Measurements from ENCODE around the gene PTK7.
A peak's percentile ranks its signal among the peaks of the same experiment; 100 is the strongest.

PTK7 gene

DNA sequence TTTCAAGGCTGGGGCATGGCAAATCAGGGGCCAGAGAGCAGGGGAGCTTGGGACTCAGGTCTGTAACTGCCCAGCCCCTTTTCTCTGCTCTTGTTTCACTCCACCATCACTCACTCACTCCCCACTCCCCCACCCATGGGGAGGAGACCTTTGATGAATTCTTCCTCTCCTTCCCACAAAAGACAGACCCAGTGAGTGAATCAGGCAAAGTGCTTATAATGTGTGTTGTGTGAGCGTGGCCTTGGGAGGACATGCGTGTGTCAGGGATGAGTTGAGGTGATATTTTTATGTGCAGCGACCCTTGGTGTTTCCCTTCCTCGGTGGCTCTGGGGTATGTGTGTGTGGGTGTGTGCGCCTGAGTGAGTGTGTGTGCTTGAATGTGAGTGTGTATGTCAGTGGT is 104.9 kb downstream of the PTK7 start:
- DNase-seq (ENCODE audit: low read depth): no peak

DNA sequence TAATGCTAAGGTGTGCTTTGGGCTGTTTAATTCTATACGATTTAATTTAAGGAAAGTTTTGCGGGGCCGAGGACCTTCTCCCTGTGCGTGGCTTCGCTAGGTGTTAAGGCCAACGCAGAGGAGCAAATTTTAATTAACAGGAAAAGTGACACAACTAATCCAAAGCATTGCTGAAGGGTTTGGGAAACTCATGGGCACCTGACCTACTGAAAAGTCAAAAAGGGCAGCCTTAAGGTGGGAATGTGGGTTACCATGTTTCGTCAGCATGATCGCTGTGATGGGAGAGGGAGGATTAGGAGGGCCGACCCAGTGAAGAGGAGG is 105.5 kb downstream of the PTK7 start:
- DNase-seq (ENCODE audit: low read depth): no peak

DNA sequence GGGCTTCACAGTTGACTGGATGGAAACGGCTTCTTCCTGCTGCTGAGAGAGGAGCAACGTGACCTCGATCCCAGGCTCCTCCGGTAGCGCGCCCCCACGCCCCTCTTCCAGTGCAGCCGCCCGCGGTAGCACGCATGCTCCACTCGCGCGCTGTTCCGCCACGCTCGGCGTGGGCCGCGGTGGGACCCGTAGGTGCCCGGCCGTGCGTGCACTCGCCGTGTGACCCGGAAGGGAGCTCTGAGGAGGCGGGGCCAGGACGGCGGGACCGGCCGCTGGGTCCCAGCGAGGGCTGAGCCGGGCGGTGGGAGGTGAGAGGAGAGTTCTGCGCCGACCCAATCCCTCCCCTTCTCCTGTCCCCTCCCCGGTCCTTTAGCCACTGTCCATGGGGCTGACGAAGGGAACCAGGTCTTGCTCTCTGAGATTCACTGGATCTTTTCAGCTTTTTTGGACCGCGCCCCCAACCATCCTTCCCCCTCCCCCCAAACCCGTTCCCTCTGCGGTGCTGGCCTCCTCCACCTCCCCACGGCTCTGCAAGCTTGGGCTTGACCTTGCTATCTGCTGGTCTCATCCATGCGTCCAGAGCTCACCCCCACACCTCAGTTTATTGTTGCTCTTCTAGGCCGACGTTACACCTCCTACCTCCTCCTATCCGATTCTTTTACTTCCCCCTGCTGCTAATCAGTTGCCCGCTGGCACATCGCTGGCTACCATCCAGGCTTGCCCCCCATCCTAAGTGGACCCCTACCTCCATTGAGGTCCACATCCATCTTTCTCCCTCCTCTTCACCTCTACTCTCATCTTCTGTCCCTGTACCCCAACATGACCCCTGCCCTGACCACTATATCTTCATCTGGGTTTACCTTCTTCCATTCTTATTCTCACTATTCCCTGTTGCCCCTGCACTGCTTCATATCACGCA is 106.1 kb downstream of the PTK7 start, which contains the start of gene CUL9:
CUL9 (plus strand) TSS at position 255 of the 919 bp plus-strand sequence. CDS start 2,115 bp downstream, outside the sequence.
- peak; percentile 73 for DNase-seq (ENCODE audit: low read depth)

DNA sequence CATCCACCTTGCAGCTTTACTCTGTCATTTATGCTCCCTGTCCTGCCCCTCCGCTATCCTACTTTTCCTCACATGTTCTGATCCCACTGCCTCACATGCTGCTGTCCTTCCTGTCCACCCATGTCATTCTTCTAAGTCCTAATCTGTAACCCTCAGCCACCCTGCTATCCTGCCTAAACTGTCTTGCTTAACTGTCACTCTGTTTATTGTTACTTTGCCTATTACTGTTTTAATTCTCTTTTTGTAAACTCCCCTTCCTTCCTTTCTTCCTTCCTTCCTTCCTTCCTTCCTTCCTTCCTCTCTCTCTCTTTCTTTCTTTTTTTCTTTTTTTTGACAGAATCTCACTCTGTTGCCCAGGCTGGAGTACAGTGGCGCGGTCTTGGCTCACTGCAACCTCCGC is 107.3 kb downstream of the PTK7 start:
- no peak for DNase-seq (ENCODE audit: low read depth)

DNA sequence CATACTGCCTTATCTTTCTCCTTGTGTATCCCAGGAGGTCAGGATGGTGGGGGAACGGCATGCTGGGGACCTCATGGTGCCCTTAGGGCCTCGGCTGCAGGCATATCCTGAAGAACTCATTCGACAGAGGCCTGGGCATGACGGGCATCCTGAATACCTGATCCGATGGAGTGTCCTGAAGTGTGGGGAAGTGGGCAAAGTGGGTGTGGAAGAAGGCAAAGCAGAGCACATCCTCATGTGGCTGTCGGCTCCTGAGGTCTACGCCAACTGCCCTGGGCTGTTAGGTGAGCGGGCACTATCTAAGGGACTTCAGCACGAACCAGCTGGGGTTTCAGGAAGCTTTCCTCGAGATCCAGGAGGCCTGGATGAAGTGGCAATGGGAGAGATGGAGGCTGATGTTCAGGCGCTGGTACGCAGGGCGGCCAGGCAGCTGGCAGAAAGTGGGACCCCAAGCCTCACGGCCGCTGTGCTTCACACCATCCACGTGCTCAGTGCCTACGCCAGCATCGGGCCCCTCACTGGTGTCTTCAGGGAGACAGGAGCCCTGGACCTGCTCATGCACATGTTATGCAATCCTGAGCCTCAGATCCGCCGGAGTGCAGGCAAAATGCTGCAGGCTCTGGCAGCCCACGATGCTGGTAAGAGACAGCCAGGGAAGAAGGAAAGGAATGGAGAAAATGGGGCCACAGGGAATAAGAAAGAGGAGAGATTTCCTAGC is 108.3 kb downstream of the PTK7 start:
- no peak for DNase-seq (ENCODE audit: low read depth)

DNA sequence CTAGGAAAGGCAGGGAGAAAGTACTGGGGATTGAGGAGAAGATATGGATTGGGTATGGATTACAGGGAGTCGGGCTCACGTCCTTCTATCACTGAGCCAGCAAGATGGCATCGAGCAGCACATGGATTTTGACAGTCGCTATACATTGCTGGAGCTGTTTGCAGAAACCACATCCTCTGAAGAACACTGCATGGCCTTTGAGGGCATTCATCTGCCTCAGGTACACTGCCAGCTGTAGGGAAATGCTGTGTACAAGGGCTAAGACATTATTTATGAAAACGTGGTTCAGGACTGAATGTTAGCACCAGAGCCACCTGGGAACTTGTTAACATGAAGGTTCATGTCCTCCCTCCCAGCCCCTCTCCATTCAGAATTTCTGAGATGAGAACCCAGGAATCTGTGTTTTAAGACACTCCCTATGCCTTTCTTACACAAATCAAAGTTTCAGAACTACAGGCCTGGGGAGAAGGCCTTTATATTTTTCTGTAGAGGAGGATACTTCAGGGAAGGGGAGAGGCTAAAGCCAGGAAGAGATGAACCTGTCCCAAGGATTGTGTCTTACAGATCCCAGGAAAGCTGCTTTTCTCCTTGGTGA is 109.4 kb downstream of the PTK7 start:
- no peak for DNase-seq (ENCODE audit: low read depth)

DNA sequence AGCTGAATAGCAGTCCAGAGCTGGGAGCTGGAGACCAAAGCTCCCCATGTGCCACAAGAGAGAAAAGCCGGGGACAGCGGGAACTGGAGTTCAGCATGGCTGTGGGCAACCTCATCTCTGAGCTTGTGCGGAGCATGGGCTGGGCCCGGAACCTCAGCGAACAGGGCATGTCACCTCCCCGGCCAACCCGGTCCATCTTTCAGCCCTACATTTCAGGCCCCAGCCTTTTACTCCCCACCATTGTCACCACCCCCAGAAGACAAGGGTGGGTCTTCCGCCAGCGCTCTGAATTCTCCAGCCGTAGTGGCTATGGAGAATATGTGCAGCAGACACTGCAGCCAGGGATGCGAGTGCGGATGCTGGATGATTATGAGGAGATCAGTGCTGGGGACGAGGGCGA is 109.9 kb downstream of the PTK7 start:
- DNase-seq (ENCODE audit: low read depth): no peak

DNA sequence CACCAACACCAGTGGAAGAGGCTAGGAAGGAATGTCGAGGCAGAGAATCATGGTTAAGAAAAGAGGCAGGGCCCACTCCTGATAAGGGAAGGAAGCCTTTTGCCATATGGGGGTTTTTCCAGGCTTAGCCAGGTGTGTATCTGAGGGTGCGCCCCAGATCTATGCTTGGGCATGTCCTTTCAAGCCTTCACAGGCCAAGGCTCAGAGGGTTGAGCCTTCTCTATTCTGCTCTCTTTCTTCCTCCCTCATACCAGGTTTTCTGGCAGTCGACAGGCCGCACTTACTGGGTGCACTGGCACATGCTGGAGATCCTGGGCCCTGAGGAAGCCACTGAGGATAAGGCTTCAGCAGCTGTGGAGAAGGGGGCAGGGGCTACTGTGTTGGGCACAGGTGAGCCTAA is 110.6 kb downstream of the PTK7 start:
- DNase-seq (ENCODE audit: low read depth): no peak

DNA sequence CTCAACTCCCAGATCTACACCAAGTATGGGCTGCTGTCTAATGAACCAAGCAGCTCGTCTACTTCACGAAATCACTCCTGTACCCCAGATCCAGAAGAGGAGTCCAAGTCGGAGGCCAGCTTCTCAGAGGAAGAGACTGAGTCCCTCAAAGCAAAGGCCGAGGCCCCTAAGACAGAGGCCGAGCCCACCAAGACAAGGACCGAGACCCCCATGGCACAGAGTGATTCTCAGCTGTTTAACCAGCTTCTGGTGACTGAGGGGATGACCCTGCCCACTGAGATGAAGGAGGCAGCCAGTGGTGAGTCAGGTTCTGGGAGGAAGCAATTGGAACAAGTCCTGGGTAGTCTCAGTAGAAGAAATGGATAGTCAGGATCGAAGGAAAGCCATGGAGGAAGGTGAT is 111.7 kb downstream of the PTK7 start:
- no peak for DNase-seq (ENCODE audit: low read depth)

DNA sequence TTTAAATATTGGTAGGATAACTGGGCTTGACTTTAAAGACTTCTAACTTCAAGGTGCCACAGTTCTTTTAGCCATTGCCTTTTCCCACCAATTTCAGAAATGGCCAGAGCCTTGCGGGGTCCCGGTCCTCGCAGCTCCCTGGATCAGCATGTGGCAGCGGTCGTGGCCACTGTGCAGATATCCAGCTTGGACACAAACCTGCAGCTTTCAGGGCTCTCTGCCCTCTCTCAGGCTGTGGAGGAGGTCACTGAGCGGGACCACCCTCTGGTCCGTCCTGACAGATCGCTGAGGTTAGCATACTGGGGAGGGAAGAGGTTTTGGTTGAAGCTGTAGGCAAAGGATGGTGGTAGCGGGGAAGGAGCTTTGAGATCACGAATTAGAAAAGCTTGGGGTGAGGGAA is 112.3 kb downstream of the PTK7 start:
- no peak for DNase-seq (ENCODE audit: low read depth)

DNA sequence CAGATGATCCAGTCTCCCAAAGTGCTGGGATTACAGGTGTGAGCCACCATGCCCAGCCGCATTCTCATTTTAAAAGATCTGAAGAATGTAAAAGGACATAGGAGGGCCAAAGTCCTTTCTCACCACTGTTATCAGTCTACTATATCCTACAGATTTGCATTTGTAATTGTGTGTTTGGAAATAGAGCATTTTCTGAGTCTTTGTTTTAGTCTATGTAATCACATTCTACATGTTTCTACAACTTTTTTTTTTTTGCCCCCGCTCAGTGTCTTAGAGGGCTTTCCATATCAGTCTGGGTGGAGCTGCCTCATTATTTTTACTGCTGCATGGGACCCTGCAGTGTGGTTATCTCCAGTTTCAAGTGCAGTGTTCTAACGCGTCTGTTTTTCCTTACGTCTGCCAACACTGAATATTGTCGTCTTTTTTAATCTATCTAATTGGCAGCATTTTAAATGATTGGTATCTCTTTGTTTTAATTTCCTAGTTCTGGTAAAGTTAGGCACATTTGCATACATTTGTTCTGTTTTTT is 113.7 kb downstream of the PTK7 start:
- no peak for DNase-seq (ENCODE audit: low read depth)

DNA sequence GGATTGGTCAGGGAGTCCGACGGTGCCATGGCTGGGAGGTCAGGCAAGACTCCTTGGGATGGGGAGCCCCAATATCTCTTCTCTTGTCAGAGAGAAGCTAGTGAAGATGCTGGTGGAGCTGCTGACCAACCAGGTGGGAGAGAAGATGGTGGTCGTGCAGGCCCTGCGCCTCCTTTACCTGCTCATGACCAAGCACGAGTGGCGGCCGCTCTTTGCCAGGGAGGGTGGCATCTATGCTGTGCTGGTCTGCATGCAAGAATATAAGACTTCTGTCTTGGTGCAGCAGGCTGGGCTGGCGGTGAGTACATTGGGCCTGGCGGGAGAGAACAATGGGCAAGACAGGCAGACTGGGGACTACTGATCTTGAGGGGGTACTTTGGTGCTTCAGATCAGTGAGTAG is 116.8 kb downstream of the PTK7 start:
- DNase-seq (ENCODE audit: low read depth): no peak

DNA sequence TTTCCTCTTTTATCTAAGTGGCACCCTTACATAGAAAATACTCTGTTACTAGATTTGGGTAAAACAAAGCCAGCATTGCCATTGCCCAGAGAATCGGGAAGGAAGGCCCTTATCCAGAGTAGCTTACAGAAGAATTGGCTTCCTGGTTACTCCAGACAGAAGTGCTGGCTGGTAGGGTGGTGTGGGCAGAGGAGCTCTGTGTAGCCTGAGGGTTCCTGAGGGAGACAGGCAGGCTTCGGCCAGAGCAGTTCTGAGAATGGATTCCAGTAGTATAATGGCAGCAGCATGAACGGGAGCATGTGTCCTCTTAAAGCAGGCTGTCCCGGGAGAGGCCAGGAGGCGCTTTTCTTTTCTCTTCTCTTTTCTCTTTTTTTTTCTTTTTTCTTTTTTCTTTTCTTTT is 117.8 kb downstream of the PTK7 start:
- no peak for DNase-seq (ENCODE audit: low read depth)

DNA sequence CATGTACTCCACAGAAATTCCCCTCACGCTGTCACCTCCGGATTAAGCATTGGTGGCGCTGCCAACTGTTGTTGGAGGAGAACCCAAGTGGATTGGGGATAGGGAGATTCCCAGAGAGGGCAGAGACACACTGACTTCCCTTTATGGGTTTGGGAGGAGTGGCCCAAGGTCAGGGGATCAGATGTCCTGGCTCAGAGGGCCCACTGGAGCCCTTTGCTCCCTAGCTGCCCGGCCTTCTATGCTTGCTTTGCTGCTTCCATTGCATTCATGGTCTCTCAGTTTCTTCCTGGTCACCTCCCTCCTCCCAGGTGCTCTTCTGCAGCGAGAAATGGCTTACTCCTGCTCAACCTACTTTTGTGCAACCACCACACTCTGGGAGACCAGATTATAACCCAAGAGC is 120.2 kb downstream of the PTK7 start:
- DNase-seq (ENCODE audit: low read depth): no peak

DNA sequence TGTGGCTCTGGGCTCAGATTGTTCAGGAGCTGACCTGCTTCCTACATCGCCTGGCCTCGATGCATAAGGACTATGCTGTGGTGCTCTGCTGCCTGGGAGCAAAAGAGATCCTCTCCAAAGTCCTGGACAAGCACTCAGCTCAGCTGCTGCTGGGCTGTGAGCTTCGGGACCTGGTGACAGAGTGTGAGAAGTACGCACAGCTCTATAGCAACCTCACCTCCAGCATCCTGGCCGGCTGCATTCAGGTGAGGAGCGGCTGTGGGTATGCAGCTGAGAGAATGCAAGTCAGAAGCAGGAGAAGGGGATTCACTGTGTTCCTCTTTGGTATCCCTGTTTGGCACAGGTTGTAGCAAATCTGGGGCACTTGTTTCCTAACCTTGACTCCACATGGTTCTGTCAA is 123.8 kb downstream of the PTK7 start:
- DNase-seq (ENCODE audit: low read depth): no peak

DNA sequence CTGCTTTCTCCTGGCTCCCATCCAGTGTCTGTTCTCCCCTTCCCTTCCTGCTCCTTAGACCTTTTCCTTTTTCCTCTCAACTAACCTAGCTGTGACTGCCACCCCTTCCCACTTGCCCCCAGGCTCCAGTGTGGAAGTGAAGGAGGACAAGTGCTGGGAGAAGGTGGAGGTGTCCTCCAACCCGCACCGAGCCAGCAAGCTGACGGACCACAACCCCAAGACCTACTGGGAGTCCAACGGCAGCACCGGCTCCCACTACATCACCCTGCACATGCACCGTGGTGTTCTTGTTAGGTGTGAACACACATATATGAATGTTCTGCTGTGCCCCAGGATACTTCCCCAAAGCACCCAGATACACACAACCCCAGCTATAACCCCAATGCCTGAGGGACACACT is 124.4 kb downstream of the PTK7 start:
- DNase-seq (ENCODE audit: low read depth): no peak

DNA sequence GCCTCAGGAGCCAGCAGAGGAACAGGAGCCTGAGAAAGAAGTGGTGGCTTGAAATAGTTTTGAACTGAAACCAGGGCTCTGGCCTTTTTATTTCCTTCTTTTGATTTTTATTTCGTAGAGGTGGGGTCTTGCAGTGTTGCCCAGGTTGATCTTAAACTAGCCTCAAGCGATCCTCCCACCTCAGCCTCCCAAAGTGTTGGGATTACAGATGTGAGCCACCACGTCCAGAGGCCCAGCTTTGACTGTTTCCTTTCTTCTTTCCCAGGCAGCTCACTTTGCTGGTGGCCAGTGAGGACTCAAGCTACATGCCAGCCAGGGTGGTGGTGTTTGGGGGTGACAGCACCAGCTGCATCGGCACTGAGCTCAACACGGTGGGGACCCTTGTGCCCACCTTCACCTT is 126.3 kb downstream of the PTK7 start:
- no peak for DNase-seq (ENCODE audit: low read depth)

DNA sequence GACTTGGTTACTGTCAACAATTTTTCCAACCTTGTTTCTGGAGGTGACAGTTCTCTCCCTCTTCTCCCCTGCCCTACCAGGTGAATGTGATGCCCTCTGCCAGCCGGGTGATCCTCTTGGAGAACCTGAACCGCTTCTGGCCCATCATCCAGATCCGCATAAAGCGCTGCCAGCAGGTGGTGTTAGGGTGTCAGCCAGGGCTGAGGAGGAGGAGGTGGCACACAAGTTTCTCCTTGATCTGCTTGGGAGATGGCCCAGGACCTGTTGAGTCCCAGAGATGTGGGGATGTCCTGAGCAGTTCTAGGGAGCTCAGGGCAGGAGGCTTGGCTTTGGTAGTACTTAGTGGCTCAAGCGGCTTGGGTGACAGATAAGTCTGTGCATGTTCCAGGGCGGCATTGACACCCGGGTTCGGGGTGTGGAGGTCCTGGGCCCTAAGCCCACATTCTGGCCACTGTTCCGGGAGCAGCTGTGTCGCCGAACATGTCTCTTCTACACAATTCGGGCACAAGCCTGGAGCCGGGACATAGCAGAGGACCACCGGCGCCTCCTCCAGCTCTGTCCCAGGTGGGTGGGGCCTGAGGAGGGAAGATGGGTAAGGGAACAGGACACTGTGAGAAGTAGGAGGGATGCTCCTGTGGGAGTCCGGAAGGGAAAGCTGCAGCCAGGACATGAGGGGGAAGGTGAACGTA is 127.1 kb downstream of the PTK7 start:
- DNase-seq (ENCODE audit: low read depth): no peak

DNA sequence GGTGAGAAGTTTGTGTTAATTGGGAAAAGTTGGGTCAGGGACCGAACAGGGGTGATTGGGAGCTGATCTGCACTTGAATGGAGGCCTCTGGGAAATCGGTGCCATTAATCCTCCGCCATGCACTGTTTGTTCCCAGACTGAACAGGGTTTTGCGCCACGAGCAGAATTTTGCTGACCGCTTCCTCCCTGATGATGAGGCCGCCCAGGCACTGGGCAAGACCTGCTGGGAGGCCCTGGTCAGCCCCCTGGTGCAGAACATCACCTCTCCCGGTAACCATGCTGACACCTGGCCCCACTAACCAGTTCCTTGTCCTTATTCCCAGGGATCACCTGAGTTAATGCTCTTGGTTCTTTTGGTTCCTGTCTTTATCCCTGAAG is 127.6 kb downstream of the PTK7 start:
- no peak for DNase-seq (ENCODE audit: low read depth)

DNA sequence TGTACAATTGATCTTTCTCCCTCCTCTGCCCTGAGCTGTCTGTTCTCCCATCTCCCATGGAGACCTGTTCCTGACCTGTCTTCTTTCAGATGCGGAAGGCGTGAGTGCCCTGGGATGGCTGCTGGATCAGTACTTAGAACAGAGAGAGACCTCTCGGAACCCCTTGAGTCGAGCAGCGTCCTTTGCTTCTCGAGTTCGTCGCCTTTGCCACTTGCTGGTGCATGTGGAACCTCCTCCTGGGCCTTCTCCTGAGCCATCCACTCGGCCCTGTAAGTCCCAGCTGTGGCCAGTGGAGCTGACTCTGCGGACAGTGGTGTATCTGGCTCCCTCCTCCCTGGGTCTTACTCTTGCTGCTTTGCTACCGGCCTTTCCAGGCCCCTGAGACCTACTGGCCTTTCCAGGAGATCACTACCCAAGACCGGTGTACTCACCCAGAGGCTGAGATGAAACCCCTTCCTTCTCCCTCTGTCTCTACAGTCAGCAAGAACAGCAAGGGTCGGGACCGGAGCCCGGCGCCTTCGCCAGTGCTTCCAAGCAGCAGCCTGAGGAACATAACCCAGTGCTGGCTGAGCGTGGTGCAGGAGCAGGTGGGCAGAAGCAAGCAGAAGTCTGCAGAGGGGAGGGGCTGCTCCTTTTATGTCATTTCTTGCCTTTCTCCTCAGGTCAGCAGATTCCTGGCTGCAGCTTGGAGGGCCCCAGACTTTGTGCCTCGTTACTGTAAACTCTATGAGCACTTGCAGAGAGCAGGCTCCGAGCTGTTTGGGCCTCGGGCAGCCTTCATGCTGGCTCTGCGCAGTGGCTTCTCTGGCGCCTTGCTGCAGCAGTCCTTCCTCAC is 128.4 kb downstream of the PTK7 start:
- no peak for DNase-seq (ENCODE audit: low read depth)

DNA sequence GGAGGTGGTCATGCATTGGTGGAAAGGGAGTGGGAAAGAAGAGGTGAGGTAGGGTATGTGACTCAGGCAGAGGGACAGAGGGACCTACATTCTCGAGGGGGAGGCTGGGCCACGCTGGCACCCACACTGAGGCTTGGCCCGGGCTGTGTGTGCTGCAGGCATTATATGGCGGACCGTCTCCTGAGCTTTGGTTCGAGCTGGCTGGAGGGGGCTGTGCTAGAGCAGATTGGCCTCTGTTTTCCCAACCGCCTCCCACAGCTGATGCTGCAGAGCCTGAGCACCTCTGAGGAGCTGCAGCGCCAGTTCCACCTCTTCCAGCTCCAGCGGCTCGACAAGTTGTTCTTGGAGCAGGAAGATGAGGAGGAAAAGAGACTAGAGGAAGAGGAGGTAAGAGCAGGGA is 129.7 kb downstream of the PTK7 start:
- DNase-seq (ENCODE audit: low read depth): no peak

All from fibroblast of gingiva (primary cell).